Measurements from ENCODE around the gene DNAL4. TPM values are rescaled to one million over a fixed set of nuclear protein-coding genes. Genes with fewer than 3 reads are reported as not detected.

DNAL4 gene, protein sequence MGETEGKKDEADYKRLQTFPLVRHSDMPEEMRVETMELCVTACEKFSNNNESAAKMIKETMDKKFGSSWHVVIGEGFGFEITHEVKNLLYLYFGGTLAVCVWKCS
- 11.4 to 17.4 TPM (median 14.9 TPM) in 3 replicates for polyA plus RNA-seq
- polyA plus RNA-seq (2011; ENCODE audit: low read depth): 14.3 TPM
- polyA plus RNA-seq (2011; cell fraction: cytosol; rRNA removed): 14.3 and 21.3 TPM in 2 replicates
- 9.4 and 11.6 TPM in 2 replicates for polyA plus RNA-seq (2011; cell fraction: nucleus; rRNA removed)
- 10.7 and 18.9 TPM in 2 replicates for polyA plus RNA-seq (2012; ENCODE audit: low replicate concordance)
- polyA minus RNA-seq: 8.9 to 16.1 TPM (median 13.1 TPM) in 3 replicates
- polyA minus RNA-seq (2011; cell fraction: cytosol; rRNA and poly(A)+ RNA removed): 13.8 TPM
- polyA minus RNA-seq (2011; cell fraction: nucleus; rRNA and poly(A)+ RNA removed): 3.3 and 3.6 TPM in 2 replicates

DNA sequence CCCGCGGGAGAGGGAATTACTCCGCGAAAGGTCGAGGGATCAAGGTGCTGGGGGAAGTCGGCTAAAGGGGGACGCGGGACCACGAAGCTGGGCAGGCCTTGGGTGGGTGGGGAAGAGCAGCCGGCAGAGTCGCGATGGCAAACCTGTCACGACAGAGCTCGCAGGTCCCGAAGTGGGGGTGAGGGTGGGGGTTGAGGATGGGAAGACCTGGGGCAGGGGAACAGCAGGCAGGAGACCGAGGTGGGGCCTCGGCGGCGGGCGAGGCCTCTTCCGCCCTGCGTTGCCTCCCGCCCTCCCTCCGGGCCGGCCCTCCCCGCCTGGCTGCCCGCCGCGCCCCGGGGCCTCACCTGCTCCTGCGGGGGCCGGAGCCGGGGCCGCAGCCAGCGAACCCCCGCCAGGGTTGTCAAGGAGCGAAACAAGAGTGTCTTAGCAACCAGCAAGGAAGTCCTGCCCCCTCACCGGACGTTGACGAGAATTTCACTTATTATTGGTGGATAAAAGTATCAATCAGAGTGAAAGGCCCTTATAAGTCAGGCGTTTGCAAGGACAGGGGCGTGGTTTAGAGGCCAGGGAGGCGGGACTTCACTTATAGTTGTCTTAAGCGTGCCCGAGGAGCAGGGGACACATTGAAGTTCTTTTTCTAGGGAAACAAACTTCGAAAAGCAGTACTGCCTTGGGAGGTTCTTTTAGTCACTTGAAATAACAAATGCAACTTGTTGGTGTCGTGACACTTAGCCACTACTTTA is at the start of gene DNAL4:
TSS of gene DNAL4 (minus strand) at position 423 of the 746 bp plus-strand sequence. CDS start 11,412 bp downstream, outside the sequence.
- DNase-seq (ENCODE audit: low read depth, low spot score) (peak; percentile 90), FAIRE-seq (peak; percentile 94)
- Histone ChIP-seq H3K27me3 (ENCODE audit: control insufficient read depth, extremely low read depth, insufficient read depth, low read length) (no peaks in the 10 kb centered on the region), H3K9me3 (ENCODE audit: control insufficient read depth, low read depth, low read length) (no peaks in the 10 kb centered on the region), H3K4me3 (ENCODE audit: control insufficient read depth in 2 of 3, extremely low read depth in 1 of 3, insufficient read depth in 2 of 3, low read depth in 1 of 3, low read length in 3 of 3) (peak within 1 kb of the TSS; percentile 64 to 75 (median 73)), H3K79me2 (ENCODE audit: control insufficient read depth, insufficient read depth, low read length) (no peaks in the 10 kb centered on the region), H3K9ac (ENCODE audit: control insufficient read depth, extremely low read depth, insufficient read depth, low read length) (peak within 1 kb of the TSS; percentile 78), H2AFZ (ENCODE audit: control insufficient read depth, low read length) (peak within 1 kb of the TSS; percentile 79), H3K4me2 (ENCODE audit: control insufficient read depth, extremely low read depth, insufficient read depth, low read depth, low read length) (peak within 1 kb of the TSS; percentile 98), H3K27ac (ENCODE audit: control insufficient read depth, insufficient read depth, low read length) (peak within 1 kb of the TSS; percentile 82), H4K20me1 (ENCODE audit: control insufficient read depth, extremely low read depth, insufficient read depth, low read length) (no peaks in the 10 kb centered on the region), H3K36me3 (ENCODE audit: control insufficient read depth in 2 of 2, extremely low read depth in 1 of 2, insufficient read depth in 2 of 2, low read length in 2 of 2) (peaks cover 0 to 4% of the 10 kb centered on the region in 2 experiments), H3K9me1 (ENCODE audit: control insufficient read depth, extremely low read depth, insufficient read depth, low read length) (no peaks in the 10 kb centered on the region), H3K4me1 (ENCODE audit: control insufficient read depth, extremely low read depth, insufficient read depth, low read length) (peaks cover 15% of the 10 kb centered on the region)
- dilution Hi-C loops (cut with MboI; ENCODE audit: extremely low pct_ligation_motif_present, low sequenced_read_pairs): no loop called here
- TF ChIP-seq, protein P1, sequence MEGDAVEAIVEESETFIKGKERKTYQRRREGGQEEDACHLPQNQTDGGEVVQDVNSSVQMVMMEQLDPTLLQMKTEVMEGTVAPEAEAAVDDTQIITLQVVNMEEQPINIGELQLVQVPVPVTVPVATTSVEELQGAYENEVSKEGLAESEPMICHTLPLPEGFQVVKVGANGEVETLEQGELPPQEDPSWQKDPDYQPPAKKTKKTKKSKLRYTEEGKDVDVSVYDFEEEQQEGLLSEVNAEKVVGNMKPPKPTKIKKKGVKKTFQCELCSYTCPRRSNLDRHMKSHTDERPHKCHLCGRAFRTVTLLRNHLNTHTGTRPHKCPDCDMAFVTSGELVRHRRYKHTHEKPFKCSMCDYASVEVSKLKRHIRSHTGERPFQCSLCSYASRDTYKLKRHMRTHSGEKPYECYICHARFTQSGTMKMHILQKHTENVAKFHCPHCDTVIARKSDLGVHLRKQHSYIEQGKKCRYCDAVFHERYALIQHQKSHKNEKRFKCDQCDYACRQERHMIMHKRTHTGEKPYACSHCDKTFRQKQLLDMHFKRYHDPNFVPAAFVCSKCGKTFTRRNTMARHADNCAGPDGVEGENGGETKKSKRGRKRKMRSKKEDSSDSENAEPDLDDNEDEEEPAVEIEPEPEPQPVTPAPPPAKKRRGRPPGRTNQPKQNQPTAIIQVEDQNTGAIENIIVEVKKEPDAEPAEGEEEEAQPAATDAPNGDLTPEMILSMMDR (optimal IDR thresholded peaks at IDR 0.05 in 1 of 3, IDR thresholded peaks at IDR 0.05 in 1 of 3, conservative IDR thresholded peaks at IDR 0.05 in 1 of 3; ENCODE audit: extremely low read depth in 1 of 3, insufficient read depth in 2 of 3, low read length in 3 of 3): no peak
- TF ChIP-seq EZH2 (IDR thresholded peaks at IDR 0.05; ENCODE audit: low read length): no peak

DNA sequence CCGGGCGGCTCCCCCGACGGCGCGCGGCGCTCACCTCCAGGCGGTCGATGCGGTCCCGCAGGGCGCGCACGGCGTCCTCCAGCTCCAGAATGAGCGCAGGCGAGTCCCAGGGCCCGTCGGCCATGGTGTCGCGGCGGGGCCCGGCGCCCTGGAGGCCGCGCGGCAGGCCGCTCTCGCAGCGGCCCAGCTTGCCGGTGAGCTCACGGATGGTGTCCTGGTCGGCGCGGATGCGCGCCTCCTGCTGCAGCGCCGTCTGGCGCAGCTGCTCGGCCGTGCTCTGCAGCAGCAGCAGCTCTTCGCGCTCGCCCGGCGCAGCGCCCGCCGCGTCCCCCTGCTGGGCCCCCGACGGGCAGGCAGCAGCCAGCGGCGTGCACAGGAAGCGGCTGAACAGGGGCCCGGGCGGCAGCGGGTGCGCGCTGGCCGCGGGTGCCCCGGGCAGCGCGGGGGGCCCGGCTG is 49.3 kb upstream of the DNAL4 start:
- FAIRE-seq (no peak), DNase-seq (ENCODE audit: low read depth, low spot score) (no peak)
- Histone ChIP-seq H3K9me1 (ENCODE audit: control insufficient read depth, extremely low read depth, insufficient read depth, low read length) (no peaks in the 10 kb centered on the region), H3K4me1 (ENCODE audit: control insufficient read depth, extremely low read depth, insufficient read depth, low read length) (peaks cover 3% of the 10 kb centered on the region), H3K9me3 (ENCODE audit: control insufficient read depth, low read depth, low read length) (no peaks in the 10 kb centered on the region), H4K20me1 (ENCODE audit: control insufficient read depth, extremely low read depth, insufficient read depth, low read length) (peaks cover 8% of the 10 kb centered on the region), H3K4me3 (ENCODE audit: control insufficient read depth in 2 of 3, extremely low read depth in 1 of 3, insufficient read depth in 2 of 3, low read depth in 1 of 3, low read length in 3 of 3) (no peak overlapping the region), H3K79me2 (ENCODE audit: control insufficient read depth, insufficient read depth, low read length) (no peaks in the 10 kb centered on the region), H2AFZ (ENCODE audit: control insufficient read depth, low read length) (peak overlapping the region; percentile 6), H3K27me3 (ENCODE audit: control insufficient read depth, extremely low read depth, insufficient read depth, low read length) (peaks cover 61% of the 10 kb centered on the region), H3K4me2 (ENCODE audit: control insufficient read depth, extremely low read depth, insufficient read depth, low read depth, low read length) (peak overlapping the region; percentile 27), H3K9ac (ENCODE audit: control insufficient read depth, extremely low read depth, insufficient read depth, low read length) (no peak overlapping the region), H3K27ac (ENCODE audit: control insufficient read depth, insufficient read depth, low read length) (no peak overlapping the region), H3K36me3 (ENCODE audit: control insufficient read depth in 2 of 2, extremely low read depth in 1 of 2, insufficient read depth in 2 of 2, low read length in 2 of 2) (no peaks in the 10 kb centered on the region)
- dilution Hi-C loops (cut with MboI; ENCODE audit: extremely low pct_ligation_motif_present, low sequenced_read_pairs): no loop called here
- TF ChIP-seq, protein P1 (optimal IDR thresholded peaks at IDR 0.05 in 1 of 3, IDR thresholded peaks at IDR 0.05 in 1 of 3, conservative IDR thresholded peaks at IDR 0.05 in 1 of 3; ENCODE audit: extremely low read depth in 1 of 3, insufficient read depth in 2 of 3, low read length in 3 of 3): peak in 2 of 3 experiments; percentile 12 to 56
- peak; percentile 63 for TF ChIP-seq EZH2 (IDR thresholded peaks at IDR 0.05; ENCODE audit: low read length)

Data from keratinocyte (primary cell).